GM10266 (cell line): ENCODE measurements around the gene ME3.
A peak's percentile ranks its signal among the peaks of the same experiment; 100 is the strongest.

Experiments used
- DNase-seq: peaks from one replicate; pipeline ENCODE4 v3.0.0; 2012; ENCODE audit errors: extremely low spot score
- TF ChIP-seq, protein P1 (sequence below): IDR thresholded peaks from 2 replicates; pipeline ENCODE4 v1.5.1; 2012; ENCODE audit warnings: mild to moderate bottlenecking, low read depth; ENCODE audit not compliant: control insufficient read depth, insufficient read depth; ENCODE audit errors: missing control alignments

Gene ME3

DNA sequence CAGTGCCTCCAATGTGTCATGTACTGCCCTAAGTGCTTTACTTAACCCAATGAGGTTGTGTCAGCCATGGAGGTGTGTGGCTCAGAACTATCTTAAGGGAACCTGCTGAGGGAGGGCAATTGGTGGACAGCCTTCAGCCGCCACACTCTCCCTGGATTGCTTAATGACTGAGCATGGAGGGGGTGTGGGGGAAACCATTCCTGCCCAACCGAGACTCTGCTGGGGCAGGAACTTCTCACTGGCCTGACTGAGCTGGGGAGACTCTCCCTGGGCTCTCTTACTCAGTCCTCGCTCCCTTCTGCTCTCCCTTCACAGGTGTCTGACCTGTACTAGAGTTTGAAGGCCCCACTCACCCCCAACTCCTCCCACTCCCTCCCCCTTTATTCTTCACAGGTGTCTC lies 183.0 kb downstream of the ME3 start:
- no peak for DNase-seq
- TF ChIP-seq, protein P1, sequence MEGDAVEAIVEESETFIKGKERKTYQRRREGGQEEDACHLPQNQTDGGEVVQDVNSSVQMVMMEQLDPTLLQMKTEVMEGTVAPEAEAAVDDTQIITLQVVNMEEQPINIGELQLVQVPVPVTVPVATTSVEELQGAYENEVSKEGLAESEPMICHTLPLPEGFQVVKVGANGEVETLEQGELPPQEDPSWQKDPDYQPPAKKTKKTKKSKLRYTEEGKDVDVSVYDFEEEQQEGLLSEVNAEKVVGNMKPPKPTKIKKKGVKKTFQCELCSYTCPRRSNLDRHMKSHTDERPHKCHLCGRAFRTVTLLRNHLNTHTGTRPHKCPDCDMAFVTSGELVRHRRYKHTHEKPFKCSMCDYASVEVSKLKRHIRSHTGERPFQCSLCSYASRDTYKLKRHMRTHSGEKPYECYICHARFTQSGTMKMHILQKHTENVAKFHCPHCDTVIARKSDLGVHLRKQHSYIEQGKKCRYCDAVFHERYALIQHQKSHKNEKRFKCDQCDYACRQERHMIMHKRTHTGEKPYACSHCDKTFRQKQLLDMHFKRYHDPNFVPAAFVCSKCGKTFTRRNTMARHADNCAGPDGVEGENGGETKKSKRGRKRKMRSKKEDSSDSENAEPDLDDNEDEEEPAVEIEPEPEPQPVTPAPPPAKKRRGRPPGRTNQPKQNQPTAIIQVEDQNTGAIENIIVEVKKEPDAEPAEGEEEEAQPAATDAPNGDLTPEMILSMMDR, result no peak

DNA sequence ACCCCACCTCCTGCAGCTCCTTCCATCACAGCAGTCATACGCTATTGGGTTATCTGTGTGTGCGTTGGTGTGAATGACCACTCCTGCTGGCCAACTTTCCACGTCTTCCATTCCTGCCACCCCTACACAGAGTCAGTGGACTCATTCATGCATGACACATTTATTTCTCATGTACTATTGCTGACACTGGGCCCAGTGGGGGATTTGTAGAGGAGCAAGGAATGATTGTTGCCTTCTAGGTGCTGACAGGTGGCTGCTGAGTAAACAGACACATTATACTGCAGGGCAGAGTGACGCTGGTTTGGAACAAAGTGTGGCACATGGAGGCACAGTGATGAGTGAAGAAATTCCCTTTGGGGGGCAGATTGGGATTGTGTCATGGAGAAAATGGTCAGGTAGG lies 183.9 kb downstream of the ME3 start:
- DNase-seq, result no peak
- TF ChIP-seq, protein P1, result no peak

DNA sequence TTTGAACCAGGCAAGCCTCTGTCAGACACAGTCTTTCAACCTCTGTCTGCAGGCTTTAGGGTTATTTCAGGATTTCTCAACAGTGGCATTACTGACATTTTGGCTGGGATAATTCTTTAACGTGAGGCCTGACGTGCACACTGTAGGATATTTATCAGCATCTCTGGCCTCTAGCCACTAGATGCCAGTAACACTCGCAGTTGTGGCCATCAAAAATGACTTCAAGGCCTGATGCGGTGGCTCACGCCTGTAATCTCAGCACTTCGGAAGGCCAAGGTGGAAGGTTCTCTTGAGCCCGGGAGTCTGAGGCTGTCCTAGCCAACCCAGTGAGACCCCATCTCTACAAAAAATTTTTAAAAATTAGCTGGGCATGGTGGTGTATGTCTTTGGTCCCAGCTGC lies 184.7 kb downstream of the ME3 start:
- DNase-seq, result no peak
- TF ChIP-seq, protein P1, result peak; percentile 14

DNA sequence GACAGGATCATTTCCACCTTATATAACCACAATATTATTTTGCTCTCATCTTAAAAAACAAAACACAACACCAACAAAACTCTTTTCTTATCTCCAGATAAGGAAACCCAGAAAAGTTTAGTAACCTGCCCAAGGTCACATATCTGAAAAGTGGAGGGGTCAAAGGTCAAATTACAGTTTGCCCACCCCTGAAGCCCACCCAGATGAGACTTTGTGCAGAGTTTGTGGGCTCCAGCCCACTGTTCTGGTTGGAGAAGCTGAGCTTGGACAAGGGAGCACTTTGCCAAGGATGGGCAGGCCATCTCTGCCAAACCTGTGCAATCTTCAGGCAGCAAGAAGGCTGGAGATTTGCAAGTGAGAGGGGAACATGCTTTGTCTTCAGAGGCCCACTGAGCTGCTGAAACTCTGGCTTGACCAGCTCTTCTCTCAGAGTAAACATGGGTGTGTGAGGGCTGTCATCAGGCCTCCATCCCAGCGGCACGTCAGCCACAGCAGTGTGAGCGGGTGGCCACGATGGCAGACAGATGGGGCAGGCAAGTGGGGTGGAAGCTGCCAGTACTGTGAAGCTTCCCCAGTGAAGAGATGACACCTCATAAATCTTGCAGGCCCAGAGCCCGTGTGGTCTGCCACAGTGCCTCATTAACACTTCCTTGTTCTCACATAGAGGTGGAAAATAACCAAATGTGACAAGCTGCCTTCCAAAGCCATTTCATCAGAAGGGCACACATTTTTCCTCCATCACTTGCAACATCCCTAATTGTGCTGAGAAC lies 186.0 kb downstream of the ME3 start:
- TF ChIP-seq, protein P1, result no peak

DNA sequence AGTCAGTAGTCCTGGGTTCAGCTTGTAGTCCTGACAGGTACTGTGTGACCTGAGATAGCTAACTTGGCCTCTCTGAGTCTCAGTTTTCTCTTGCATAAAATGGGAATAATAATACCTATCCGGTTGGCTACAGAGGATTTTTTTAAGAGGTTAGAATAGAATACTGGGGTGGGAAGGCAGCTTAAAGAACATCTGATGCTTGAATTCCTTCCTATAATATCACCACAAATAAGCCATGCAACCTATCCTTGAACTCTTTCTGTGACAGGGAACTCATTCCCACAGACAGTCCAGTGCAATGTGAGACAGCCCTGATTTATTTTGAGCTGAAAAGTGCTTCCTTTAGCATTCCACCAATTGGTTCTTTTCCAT lies 187.6 kb downstream of the ME3 start:
- no peak for DNase-seq
- TF ChIP-seq, protein P1, result no peak

More for the DNA sequence above, 186.0 kb downstream of the ME3 start:
- DNase-seq, result no peak

DNA sequence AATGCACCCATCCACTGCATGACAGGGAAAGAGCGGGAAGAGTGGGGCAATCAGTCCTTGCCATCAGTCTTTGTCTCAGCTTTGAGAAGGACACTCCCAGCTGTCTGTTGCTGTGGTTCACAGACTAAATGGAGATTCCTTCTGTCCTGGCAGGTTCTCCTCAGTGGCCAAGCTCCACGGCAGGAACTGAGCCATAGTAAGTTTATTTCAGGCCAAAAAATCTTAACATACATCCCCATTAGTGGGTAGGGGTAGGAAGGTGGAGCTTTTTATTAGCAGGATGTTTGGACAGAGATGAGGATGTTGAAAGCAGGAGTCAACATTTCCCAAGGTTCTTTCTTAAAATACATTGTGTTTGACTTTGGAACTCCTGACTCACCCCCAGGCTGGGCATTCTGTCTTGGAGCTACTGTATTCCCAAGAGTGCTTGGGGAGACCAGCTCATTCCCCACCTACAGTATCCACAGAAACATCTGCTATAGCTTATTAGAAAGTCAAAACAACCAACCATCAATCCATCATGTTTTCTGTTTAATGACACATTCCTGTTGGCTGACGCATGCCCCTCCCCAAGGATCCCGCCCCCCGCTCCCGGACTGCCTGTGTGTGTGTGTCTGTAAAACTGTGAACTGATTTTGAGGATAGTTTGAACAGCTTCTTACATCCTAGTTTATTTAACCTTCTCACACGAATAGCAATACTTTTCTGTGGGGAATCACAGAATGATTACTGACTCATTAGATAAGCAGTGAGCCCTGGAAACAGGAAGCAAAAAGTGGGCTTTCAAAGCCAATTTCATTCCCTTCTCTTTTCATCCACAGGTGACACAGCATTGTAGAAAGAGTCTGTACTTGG lies 188.2 kb downstream of the ME3 start:
- TF ChIP-seq, protein P1, result no peak

DNA sequence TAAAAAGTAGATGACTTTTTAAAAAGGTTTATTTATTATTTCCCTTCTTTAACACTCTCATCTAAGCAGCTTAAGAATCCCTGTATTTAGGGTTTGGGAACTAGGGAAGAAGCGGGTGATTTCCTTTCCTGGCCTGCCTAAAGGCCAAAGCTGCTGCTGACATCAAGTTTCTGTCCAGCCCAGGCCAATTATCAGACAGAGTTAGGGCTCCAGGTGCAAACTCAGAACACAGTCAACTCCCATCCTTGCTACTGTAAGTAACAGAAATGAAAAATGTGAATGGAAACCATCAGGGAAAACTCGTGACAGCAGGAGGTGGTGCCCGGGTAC lies 188.8 kb downstream of the ME3 start:
- TF ChIP-seq, protein P1, result no peak
- DNase-seq, result no peak

More for the DNA sequence above, 188.2 kb downstream of the ME3 start:
- no peak for DNase-seq
